Activated CD8-positive, alpha-beta memory T cell treated with anti-CD3 and anti-CD28 coated beads for 36 hours (primary cell): Measurements from ENCODE around the gene CCM2L. TPM values are rescaled to one million over a fixed set of nuclear protein-coding genes. Genes with fewer than 3 reads are reported as not detected.
"Not testable (repeated sequence)": the region's sequence is repeated elsewhere in the genome, so short reads cannot be mapped to it uniquely, and the experiment has no call there.

ENCODE experiments used
- CTCF ChIA-PET: fragments of 350-600 bp; sonication (Branson Sonifier 250); formaldehyde crosslinking; loops from one replicate; lab custom pipeline; 2021; ENCODE audit warnings: antibody characterized with exemption; lab: Charles Lee
- POLR2A ChIA-PET: fragments of 350-600 bp; sonication (Branson Sonifier 250); formaldehyde crosslinking; loops from one replicate; lab custom pipeline; 2021; ENCODE audit warnings: antibody characterized with exemption; lab: Charles Lee
- total RNA-seq, 2 experiments: library from RNA; stranded (reverse); gene quantifications; one replicate each; pipeline ENCODE4 v1.2.3, GENCODE V29; 2021

The CCM2L gene
- total RNA-seq, 2 experiments from 2014 or later: not detected

DNA sequence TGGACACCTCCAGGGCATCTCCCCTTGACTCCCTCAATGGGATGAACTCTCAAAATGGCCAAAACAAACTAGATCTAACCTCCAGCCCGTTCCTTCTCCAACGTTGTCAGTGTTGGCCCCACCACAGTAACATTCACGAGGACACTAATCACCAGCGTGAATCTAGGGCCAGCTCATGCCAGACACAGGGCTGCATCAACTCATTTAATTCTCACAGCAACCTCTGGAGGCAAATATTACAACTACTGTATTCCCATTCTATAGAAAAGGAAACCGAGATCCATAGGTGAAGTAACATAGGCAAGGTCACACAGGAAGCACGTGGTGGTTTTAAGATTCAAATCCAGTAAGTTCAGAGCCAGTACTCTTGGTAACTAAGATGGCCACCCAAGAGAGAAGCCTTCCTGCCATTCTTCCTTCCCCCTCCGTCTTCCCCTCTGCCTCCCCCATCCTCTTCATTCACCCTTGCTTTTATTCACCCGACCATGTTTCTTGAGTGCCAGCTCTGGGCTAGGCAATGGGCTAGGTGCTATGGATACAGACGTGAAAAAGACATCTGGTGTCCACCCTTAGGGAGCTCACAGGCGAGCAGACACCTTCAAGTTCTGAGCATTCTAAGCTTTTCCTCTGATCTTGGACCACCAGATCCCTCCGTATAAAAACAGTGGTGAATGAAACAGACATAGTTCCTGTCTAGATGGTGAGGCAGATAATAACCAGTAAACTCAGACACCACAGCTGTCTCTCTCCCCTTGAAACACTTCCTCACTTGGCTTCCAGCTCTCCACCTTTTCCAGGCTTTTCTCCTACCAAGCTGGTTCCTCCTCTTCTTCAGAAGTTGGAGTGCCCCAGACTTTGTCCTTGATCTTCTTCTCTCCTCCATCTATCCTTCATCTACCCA, 9.6 kb downstream of the CCM2L start:
- ChIA-PET POLR2A (no interaction called here), CTCF (interaction anchor here (1.6 to 2.2 kb wide), 2 partner anchors 11 to 72 kb away, joined by 5 to 17 read pairs; no protein-coding TSS in a partner anchor)

DNA sequence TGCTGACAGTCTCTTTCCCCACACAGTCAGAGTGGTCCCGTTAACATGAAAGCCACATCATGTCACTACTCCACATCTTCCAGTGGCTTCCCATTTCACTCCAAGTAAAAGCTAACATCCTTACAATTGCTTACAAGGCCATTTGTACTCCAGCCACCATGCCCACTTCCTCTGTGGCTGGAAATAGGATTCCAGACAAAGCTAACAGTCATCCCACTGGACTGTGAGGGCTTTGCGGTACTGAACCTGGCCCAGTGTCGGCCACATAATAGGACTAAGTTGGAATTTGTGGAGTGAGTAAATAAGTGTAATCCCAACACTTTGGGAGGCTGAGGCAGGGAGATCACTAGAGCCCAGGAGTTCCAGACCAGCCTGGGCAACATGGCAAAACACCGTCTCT, 10.9 kb downstream of the CCM2L start:
- ChIA-PET CTCF (interaction anchor here (1.6 kb wide), 1 partner anchor 71 kb away, joined by 5 read pairs; no protein-coding TSS in a partner anchor), POLR2A (no interaction called here)

DNA sequence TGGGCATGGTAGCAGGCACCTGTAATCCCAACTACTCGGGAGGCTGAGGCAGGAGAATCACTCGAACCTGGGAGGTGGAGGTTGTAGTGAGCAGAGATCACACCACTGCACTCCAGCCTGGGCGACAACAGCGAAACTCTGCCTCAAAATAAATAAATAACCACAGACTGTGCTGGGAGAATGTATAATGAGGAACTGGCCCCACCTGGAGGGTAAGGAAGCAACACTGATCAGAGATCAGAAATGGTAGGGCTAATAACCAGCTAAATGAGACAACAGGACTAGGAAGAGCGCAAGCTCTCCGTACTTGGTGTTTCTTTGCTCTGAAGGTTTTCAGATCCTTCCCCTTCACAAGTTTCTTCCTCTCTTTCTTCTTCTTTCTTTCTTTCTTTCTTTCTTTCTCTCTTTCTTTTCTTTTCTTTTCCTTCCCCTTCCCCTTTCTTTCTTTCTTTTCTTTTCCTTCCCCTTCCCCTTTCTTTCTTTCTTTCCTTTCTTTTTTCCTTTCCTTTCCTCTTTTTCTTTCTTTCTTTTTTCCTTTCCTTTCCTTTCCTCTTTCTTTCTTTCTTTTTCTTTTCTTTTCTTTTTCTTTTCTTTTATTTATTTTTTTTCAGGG, 14.6 kb downstream of the CCM2L start:
- ChIA-PET POLR2A (no interaction called here), CTCF (no interaction called here)

DNA sequence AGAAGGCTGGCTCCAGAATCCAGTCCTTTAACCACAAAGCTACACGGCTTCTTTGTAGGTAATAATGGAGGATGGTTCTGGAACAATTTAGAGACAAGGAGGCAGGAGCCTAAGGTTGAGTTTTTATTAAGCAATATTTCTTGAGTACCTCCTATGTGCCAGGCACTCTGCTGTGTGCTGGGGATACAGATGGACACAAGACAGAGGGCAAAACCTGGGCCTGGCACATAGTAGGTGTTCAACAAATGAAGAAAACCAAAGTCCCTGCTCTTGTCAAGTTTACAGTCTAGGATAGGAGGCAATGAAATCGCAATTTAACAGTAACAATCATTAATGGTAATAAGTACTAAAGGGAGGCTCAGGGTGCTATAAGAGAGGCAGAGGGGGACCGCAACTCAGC, 17.4 kb downstream of the CCM2L start:
- CTCF ChIA-PET: no interaction called here
- POLR2A ChIA-PET: no interaction called here

DNA sequence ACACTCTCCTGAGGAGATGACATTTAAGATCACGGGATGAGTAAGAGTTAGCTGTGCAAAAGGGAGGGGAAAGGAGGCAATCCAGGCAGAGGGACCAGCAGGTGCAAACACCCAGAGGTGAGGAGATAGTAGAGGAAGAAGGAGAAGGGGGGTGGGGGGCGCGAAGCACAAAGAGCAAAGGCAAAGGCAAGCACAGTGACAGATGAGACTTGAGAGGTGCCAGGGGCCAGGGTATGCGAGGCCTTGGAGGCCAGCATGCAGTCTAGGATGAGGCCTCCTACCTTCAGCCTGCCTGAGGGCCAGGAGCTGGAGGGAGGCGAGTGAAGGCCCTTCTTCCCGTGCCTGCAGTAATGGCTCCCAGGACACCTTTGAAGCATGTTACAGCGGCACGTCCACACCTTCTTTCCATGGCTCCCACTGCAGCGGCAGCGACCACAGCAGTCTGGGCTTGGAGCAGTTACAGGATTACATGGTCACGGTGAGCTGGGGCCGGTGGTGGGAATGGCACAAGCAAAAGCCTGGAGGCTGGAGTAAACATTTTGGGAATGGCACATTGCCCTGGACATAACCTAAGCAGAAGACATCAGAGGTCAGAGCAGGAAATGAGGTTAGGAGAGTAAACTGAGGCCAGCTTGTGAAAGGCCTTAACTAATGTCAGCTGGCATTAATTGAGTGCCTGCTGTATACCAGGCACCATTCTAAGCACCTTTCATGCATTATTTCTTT, 18.6 kb downstream of the CCM2L start:
- POLR2A ChIA-PET: no interaction called here

DNA sequence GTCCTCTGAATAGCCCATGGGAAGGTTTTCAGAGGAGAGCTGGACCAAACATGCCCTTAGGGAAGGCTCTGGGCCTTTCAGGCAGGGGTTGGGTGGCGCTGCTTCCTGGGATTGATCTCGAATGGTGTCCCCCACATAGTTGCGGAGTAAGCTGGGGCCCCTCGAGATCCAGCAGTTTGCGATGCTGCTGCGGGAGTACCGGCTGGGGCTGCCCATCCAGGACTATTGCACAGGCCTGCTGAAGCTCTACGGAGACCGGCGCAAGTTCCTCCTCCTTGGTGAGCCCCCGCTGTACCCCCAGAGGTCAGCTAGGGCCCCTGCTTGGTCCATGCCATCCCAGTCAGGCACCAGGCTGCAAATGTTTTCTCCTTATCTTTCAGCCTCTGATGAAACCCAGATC, 19.3 kb downstream of the CCM2L start:
- POLR2A ChIA-PET: no interaction called here
- CTCF ChIA-PET: interaction anchor here (0.6 to 3.1 kb wide), 6 partner anchors 8 to 171 kb away, joined by 3 to 17 read pairs (median 4); no protein-coding TSS in a partner anchor

More for the DNA sequence above, 18.6 kb downstream of the CCM2L start:
- CTCF ChIA-PET: interaction anchor here (0.7 to 1.8 kb wide), 4 partner anchors 9 to 178 kb away, joined by 3 to 4 read pairs (median 4); no protein-coding TSS in a partner anchor

DNA sequence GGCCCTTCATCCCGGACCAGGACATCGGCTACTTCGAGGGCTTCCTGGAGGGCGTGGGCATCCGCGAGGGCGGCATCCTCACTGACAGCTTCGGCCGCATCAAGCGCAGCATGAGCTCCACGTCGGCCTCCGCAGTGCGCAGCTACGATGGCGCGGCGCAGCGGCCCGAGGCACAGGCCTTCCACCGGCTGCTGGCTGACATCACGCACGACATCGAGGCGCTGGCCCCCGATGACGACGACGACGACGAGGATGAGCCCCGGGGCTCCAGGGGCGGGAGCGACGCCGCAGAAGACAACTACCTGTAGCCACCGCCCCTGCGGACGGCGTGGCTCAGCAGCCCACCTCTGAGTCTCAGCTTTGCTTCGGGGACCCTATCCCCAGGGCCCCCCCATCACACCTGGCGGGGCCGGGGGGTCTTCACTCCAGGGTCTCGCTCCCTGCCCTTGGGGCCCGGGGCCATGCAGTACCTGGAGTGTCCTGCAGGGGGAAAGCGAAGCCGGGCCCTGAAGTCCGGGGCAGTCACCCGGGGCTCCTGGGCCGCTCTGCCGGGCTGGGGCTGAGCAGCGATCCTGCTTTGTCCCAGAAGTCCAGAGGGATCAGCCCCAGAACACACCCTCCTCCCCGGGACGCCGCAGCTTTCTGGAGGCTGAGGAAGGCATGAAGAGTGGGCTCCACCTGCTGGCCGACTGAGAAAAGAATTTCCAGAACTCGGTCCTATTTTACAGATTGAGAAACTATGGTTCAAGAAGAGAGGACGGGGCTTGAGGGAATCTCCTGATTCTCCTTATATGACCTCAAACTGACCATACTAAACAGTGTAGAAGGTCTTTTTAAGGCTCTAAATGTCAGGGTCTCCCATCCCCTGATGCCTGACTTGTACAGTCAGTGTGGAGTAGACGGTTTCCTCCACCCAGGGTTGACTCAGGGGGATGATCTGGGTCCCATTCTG, 21.0 kb downstream of the CCM2L start:
- POLR2A ChIA-PET: no interaction called here
- CTCF ChIA-PET: interaction anchor here (0.5 to 3.1 kb wide), 31 partner anchors 9 to 664 kb away, joined by 3 to 17 read pairs (median 3); partner anchors contain the start of gene FOXS1

DNA sequence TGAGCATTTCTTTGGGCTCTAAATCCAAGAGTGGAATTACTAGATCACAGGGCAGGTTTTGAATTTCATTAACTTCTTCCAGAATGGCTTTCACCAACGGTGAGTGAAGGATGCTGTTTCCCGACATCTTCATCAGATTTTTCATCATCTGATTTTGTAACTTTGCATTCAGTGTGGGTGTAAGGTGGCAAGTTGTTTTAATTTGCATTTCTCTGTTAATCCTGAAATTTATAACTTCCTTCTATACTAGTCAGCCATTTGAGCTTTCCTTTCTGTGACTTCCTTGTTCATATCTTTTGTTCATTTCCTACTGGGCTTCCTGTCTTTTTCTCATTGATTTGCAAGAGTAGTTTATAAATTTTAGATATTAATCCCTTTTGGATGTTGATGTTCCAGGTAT, 23.1 kb downstream of the CCM2L start:
- CTCF ChIA-PET: no interaction called here
- POLR2A ChIA-PET: no interaction called here

DNA sequence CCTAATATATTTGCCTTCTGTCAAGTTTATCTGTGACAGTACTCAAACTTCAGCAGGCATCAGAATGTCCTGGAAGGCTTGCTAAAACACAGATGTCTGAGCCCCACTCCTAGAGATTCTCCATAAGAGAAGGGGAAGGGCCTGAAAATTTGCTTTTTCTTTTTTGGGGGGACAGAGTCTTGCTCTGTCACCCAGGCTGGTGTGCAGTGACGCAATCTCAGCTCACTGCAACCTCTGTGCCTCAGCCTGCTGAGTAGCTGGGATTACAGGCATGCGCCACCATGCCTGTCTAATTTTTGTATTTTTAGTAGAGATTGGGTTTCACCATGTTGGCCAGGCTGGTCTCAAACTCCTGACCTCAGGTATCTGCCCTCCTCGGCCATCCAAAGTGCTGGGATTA, 23.5 kb downstream of the CCM2L start:
- POLR2A ChIA-PET, CTCF ChIA-PET: not testable (repeated sequence)

DNA sequence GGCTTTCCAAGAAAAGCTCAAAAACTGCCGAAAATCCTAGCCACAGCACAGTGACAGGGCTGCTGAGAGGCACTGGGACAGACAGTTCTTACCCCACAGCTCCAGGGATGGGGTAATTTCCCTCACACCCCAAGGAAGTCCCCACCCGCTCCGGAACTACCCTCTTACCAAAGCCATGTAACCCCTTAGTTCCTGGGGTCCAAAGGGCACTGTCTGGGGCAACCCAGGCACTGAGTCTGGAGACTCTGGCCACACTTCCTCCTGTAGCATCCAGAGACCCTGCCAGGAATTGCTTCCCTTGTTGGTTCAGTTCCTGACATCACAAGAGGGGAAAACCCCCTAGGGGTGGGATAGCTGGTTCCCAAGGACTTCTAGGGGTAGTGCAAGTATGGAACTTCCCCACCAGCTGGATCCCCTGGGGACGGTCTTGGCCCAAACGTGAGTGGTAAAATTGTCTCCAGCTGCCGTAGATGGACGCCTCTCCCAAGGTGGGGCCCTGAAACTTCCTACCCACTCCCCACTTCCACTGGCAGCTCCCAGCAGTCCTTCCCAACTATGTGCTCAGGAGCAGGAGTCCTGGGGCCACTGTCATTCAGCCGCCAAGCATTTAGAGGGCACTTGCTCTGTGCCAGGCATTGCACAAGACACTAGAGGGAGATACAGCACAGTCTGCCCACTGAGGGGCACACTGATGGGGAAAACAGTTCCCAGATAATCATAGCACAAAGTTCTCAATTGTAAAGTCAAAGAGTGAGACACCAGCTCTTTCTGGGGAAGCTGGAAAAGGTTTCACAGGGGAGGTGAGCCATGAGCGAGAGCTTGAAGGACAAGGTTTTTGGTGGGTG, 24.6 kb downstream of the CCM2L start:
- CTCF ChIA-PET: interaction anchor here (0.8 to 1.4 kb wide), 2 partner anchors 46 to 54 kb away, joined by 3 read pairs; no protein-coding TSS in a partner anchor
- POLR2A ChIA-PET: no interaction called here

DNA sequence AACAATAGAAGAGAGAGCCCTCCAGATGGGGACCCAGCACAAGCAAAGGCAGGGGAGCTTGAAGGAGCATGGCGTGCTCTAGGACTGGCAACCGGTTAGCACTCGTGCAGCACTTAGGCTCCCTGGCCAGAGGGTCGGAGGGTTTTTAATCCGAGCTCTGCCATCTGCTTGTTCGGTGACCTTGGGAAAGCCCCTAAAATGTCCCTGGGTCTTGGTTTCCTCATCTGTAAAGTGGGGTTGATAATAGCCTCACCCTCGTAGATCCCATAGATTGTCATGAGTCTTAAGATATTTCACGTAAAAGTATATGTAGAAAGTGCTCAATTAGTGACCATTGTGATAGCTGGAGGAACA, 25.2 kb downstream of the CCM2L start:
- ChIA-PET POLR2A (no interaction called here), CTCF (interaction anchor here (0.8 to 1.4 kb wide), 2 partner anchors 46 to 53 kb away, joined by 3 read pairs; no protein-coding TSS in a partner anchor)

DNA sequence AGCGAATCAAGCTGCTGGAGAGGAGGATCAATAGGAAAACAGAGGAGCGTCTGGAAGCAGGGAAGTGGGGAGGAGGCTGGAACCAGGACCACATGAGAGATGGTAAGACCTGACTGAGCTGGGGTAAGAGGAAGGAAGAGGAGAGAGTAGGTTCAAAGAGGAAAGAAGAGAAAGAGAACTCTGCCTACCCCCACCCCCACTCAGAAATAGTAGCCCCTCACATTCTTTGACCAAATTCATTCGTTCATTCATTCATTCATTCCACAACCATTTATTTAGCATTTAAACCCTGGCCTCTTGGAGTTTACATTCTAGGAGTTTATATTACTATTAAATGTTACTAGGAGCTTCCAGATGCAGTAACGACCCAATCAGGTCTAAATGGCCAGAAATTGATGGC, 26.0 kb downstream of the CCM2L start:
- CTCF ChIA-PET: no interaction called here
- POLR2A ChIA-PET: no interaction called here

DNA sequence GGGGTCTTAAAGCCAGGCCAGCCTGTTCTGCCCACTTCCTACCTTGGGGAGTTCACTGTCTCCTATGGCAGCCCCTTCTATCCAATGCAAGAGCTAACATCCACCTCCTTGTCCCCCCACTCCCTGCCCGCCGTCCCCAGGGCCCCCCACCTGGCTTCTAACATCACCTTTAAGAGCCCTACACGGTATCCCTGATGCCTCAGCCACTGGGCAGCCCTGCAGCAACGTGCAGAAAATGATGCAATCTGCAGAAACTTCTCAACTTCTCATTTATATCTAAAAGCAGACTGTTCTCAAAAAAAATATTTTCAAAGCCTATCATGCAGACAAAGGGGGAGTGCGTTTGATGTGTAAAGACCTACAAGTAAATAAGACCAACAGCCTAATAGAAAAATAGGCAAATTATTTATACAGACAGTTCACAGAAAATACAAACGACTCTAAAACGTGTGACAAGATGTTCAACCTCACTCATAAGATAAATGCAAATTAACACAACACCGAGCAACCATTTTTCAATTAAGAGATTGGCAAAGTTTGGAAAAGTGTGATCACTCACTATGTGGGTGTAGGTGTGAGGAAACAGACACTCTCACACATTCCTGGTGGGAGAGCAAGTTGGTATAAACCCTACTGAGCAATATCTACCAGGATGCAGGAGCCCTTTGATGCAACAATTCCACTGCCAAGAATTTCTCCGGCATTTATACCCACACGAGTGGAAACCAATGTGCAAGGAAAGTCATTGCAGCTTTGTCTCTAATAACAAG, 26.7 kb downstream of the CCM2L start:
- ChIA-PET CTCF (no interaction called here), POLR2A (no interaction called here)

DNA sequence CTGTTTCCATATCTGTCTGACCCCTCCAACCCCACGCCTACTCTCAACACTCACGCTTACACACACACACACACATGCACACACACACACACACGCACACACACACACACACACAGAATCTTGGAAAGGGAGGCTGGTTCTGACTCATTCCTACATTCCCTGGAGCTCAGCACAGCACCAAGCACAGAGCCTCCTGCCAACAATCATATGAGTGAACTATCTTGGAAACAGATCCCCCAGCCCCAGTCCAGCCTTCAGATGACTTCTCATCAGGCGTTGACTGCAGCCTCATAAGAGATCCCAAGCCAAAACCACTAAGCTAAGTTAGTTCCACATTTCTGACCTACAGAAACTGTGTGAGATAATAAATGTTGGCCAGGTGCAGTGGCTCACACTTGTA, 27.7 kb downstream of the CCM2L start:
- ChIA-PET CTCF (interaction anchor here (1.1 kb wide), 1 partner anchor 9 kb away, joined by 4 read pairs; no protein-coding TSS in a partner anchor), POLR2A (interaction anchor here (0.6 kb wide), 1 partner anchor 488 kb away, joined by 4 read pairs; no protein-coding TSS in a partner anchor)

DNA sequence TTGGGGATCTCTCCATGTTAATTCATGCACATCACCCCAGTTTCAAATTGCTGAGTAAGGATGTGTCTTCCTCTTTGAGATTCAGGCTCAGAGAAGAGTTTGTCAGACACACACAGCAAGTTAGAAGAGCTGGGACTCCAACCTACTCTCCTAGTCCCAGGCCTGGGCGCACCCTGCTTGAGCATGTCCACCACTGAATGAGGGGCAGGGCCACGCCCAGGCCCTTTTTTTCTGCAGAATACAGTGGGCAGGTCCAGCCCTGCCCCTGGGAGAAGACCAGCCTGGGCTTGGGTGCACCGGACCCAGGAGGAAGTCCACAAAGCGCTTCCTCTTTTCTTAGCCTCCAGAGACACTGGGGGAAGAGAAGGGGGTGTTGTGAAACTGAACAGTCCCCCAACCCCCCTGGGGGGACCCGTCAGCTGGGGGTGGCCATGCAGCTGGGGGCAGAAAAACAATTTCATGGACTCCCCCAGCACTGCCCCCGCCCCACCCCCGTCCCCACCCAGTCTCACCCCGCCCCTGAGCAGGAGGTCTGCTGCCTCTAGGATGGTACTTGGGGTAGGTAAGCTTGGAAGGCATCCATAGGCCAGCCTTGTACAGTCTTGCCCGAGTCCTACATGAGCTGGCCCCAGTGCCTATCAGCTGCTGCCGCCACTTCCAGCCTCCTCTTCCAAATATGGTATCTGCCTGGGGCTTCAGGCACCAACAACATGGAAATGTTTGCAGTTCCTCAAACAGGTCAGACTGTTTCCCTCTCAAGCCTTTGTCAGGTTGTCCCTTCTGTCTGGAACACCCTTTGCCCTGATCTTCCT, 30.1 kb downstream of the CCM2L start:
- ChIA-PET CTCF (interaction anchor here (1.9 to 2.7 kb wide), 2 partner anchors 8 to 11 kb away, joined by 4 to 8 read pairs; no protein-coding TSS in a partner anchor), POLR2A (no interaction called here)

DNA sequence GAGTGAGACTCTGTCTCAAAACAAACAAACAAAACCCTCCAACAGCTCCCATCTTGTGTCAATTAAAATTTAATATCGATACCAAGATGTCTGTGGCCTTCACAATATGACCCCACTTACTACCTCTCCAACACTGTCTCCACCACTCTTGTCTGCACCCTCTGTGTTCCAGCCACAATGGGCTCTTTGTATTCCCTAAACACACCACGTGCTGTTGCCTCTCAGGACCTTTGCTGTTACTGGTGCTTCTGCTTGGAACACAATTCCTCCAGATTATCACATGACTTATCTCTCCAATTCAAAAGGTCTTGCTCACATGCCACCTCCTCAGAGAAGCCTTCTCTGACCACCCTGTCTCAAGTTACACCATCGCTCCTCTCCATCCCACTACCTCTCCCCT, 35.8 kb downstream of the CCM2L start:
- CTCF ChIA-PET: no interaction called here

More for the DNA sequence above, 35.8 kb downstream of the CCM2L start:
- POLR2A ChIA-PET: no interaction called here
